Measurements from ENCODE around the gene FOXO3.

The FOXO3 gene

GRCh38 chr6:108711071-108711470, 150.4 kb downstream of the FOXO3 start:
- DNase-seq (ENCODE audit: low read depth) = no peak

- no peak for DNase-seq (ENCODE audit: low read depth)
Measured at GRCh38 chr6:108711826-108712225, 151.1 kb downstream of the FOXO3 start.

- DNase-seq (ENCODE audit: low read depth) = no peak
Measured at GRCh38 chr6:108712946-108713345, 152.2 kb downstream of the FOXO3 start.

GRCh38 chr6:108714101-108714765, 153.5 kb downstream of the FOXO3 start:
- no peak for DNase-seq (ENCODE audit: low read depth)

GRCh38 chr6:108714766-108715414, 154.2 kb downstream of the FOXO3 start:
- no peak for DNase-seq (ENCODE audit: low read depth)

GRCh38 chr6:108715832-108716231, 155.1 kb downstream of the FOXO3 start:
- no peak for DNase-seq (ENCODE audit: low read depth)

- no peak for DNase-seq (ENCODE audit: low read depth)
Measured at GRCh38 chr6:108716801-108717791, 156.4 kb downstream of the FOXO3 start.

GRCh38 chr6:108719477-108719876, 158.8 kb downstream of the FOXO3 start:
- no peak for DNase-seq (ENCODE audit: low read depth)

GRCh38 chr6:108720827-108721226, 160.1 kb downstream of the FOXO3 start:
- DNase-seq (ENCODE audit: low read depth) = no peak

GRCh38 chr6:108721286-108721685, 160.6 kb downstream of the FOXO3 start:
- DNase-seq (ENCODE audit: low read depth) = no peak

GRCh38 chr6:108723594-108723993, 162.9 kb downstream of the FOXO3 start:
- no peak for DNase-seq (ENCODE audit: low read depth)

- no peak for DNase-seq (ENCODE audit: low read depth)
Measured at GRCh38 chr6:108726726-108727339, 166.1 kb downstream of the FOXO3 start.

- DNase-seq (ENCODE audit: low read depth) = no peak
Measured at GRCh38 chr6:108727966-108728730, 167.4 kb downstream of the FOXO3 start.

- no peak for DNase-seq (ENCODE audit: low read depth)
Measured at GRCh38 chr6:108728826-108729225, 168.1 kb downstream of the FOXO3 start.

GRCh38 chr6:108730635-108731515, 170.2 kb downstream of the FOXO3 start:
- no peak for DNase-seq (ENCODE audit: low read depth)

GRCh38 chr6:108732091-108732870, 171.6 kb downstream of the FOXO3 start:
- no peak for DNase-seq (ENCODE audit: low read depth)

- DNase-seq (ENCODE audit: low read depth) = no peak
Measured at GRCh38 chr6:108733051-108733450, 172.3 kb downstream of the FOXO3 start.

GRCh38 chr6:108733706-108734265, 173.1 kb downstream of the FOXO3 start:
- DNase-seq (ENCODE audit: low read depth) = no peak
